ENCODE data around the gene LRRC3B.

The LRRC3B gene

DNA sequence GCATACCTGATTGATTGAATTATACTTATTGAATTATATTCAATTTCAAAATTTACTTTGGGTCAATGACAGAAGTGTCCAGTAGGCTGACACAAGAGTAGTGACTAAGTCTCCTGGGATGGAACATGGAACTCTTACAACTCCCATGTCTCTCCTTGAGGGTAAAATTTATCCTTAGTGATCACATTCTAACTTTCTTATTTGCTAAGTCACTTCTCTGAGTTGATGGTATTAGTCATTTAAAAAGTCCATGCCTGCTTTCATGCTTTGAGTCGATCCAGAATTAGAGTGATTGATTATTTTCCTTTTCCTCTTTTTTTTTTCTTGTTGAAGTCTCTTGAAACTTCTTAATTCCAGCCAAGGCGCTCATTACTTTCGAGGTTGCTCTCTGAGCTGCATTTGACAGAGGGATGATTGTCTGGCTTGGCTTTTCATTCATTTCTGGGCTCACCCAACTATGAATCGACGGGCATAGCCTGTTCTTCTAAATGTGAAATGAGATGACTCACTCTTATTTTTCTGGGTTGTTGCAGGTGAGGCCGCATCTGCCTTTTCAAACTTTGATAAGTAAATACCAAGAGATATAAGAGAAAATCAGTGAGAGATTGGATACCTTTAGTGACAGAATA is 34.9 kb downstream of the LRRC3B start:
- DNase-seq (ENCODE audit: low read depth), result no peak
- no peak overlapping the region for H3K4me3 ChIP-seq (ENCODE audit: control insufficient read depth, low read depth, low read length)
- TF ChIP-seq, protein P1, sequence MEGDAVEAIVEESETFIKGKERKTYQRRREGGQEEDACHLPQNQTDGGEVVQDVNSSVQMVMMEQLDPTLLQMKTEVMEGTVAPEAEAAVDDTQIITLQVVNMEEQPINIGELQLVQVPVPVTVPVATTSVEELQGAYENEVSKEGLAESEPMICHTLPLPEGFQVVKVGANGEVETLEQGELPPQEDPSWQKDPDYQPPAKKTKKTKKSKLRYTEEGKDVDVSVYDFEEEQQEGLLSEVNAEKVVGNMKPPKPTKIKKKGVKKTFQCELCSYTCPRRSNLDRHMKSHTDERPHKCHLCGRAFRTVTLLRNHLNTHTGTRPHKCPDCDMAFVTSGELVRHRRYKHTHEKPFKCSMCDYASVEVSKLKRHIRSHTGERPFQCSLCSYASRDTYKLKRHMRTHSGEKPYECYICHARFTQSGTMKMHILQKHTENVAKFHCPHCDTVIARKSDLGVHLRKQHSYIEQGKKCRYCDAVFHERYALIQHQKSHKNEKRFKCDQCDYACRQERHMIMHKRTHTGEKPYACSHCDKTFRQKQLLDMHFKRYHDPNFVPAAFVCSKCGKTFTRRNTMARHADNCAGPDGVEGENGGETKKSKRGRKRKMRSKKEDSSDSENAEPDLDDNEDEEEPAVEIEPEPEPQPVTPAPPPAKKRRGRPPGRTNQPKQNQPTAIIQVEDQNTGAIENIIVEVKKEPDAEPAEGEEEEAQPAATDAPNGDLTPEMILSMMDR (IDR thresholded peaks at IDR 0.05; ENCODE audit: control insufficient read depth, insufficient read depth, low read depth, low read length, missing control alignments), result no peak

DNA sequence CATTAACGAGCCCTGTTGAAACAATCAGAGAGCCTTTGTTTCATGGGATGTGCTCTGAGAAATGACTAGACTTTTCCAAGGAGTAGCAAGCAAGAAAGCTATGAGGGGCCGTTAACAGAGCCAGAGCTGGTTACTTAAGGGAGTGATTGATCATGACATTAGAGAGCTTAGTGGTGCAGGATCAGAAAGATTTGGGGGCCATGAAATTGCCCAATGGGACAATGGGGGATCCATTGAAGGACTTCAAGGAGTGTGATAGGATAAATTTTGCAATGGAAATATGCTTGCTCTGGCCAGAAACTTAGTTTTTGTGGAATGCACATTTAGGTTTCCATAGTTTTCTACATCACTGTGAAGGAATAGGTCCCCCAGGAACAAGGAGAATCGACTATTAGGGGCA is 45.6 kb downstream of the LRRC3B start:
- no peak for DNase-seq (ENCODE audit: low read depth)
- TF ChIP-seq, protein P1 (IDR thresholded peaks at IDR 0.05; ENCODE audit: control insufficient read depth, insufficient read depth, low read depth, low read length, missing control alignments), result no peak
- H3K4me3 ChIP-seq (ENCODE audit: control insufficient read depth, low read depth, low read length), result no peak overlapping the region

DNA sequence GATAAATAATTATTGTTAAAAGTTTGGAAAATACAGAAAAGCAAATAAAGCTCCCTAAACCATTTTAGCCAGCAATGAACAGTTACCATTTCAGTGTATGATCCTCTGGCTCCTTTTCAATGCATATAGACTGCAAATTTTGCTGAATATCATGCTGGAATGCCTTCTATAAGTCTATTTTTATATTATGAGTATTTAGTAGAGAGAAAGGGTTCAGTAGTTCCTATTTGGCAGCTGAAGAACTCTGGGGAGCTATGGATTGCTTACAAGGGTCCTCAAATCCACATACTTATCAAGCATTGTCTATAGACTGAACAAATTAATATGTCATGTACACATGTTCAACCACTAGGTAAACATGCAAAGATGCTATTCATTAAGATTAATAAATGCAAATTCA is 46.1 kb downstream of the LRRC3B start:
- no peak for DNase-seq (ENCODE audit: low read depth)
- TF ChIP-seq, protein P1 (IDR thresholded peaks at IDR 0.05; ENCODE audit: control insufficient read depth, insufficient read depth, low read depth, low read length, missing control alignments), result no peak
- no peak overlapping the region for H3K4me3 ChIP-seq (ENCODE audit: control insufficient read depth, low read depth, low read length)

DNA sequence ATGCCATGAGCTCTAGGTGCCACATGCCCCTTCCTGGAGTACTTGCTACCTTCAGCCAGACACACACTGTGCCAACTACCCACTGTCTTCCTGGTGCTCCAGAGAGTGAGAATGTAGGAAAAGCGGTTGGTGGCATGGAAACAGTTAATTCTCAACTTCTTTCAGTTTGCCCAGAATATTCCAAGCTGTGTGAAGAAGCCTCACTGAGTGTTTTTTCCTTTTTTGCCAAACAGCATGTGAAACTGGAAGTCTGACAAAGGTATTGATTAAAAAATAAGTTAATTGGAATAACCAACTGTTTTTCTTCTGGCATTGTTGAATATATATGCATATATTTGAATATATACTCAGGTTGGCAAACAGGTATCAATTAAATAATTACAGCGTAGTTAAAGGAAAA is 52.8 kb downstream of the LRRC3B start:
- TF ChIP-seq, protein P1 (IDR thresholded peaks at IDR 0.05; ENCODE audit: control insufficient read depth, insufficient read depth, low read depth, low read length, missing control alignments), result no peak
- no peak for DNase-seq (ENCODE audit: low read depth)
- no peak overlapping the region for H3K4me3 ChIP-seq (ENCODE audit: control insufficient read depth, low read depth, low read length)

DNA sequence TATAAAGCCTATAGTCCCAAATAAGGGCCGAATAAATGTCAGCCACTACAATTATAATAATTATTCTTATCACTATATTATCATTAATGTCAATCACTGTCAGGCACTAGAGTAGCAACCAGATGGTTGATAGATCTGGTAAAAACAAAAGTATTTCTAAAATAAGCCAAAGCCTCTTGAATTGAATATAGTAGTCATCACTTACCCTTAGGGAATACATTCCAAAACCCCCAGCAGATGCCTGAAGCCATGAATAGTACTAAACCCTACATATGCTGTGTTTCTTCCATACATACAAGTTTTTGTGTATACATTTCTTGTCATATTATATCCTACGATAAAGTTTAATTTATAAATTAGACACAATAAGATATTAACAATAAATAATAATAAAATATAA is 59.1 kb downstream of the LRRC3B start:
- DNase-seq (ENCODE audit: low read depth), result no peak
- TF ChIP-seq, protein P1 (IDR thresholded peaks at IDR 0.05; ENCODE audit: control insufficient read depth, insufficient read depth, low read depth, low read length, missing control alignments), result no peak
- no peak overlapping the region for H3K4me3 ChIP-seq (ENCODE audit: control insufficient read depth, low read depth, low read length)

DNA sequence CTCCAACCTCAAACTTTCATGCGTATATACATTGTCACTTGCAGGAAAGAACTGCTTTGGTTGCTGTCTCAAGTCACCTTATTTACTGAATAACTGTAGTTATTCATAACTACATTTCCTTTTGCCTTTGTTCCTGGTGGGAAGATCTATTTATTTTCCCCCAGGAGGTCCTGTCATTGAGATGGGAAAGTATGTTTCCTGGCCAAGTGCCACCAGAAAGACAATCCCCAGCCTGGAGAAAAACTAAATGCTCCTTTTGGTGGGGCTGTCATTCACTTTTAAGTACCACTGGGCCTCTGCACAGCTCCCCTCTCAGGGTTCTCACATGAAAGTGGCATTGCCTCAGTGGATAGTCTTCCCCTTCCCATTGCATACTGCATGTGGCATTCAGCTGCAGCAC is 59.8 kb downstream of the LRRC3B start:
- no peak for DNase-seq (ENCODE audit: low read depth)
- no peak overlapping the region for H3K4me3 ChIP-seq (ENCODE audit: control insufficient read depth, low read depth, low read length)
- TF ChIP-seq, protein P1 (IDR thresholded peaks at IDR 0.05; ENCODE audit: control insufficient read depth, insufficient read depth, low read depth, low read length, missing control alignments), result no peak

DNA sequence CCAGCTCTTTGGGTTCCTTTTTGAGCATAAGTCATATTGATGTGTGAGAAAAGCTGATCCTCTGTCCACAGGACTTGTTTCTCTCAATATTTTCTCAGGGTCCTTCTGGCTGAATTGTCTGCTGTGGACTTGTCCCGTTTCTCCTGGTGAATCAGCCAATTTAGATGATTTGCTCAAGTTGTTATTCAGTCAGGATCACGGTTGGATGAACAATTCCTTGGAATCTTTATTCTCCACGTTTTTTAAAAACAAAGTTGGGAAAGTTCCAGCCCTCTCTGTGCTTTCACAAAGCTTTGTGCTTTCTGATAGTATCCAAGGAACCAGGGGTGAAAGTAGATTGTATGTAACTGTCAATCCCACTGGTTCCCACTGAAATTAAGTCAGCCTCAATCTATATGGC is 61.3 kb downstream of the LRRC3B start:
- TF ChIP-seq, protein P1 (IDR thresholded peaks at IDR 0.05; ENCODE audit: control insufficient read depth, insufficient read depth, low read depth, low read length, missing control alignments), result no peak
- DNase-seq (ENCODE audit: low read depth), result no peak
- H3K4me3 ChIP-seq (ENCODE audit: control insufficient read depth, low read depth, low read length), result no peak overlapping the region

Data from AG09309 (cell line).